ENCODE data around the gene FAM114A1. TPM values are rescaled to one million over a fixed set of nuclear protein-coding genes. Genes with fewer than 3 reads are reported as not detected.

FAM114A1 gene
- total RNA-seq, 4 donors from 2014 or later, result 87.4 to 164 (median 109) TPM

GRCh38 chr4:38983787-38984598 is 116.4 kb downstream of the FAM114A1 start:
- TF ChIP-seq CTCF (IDR thresholded peaks at IDR 0.05; ENCODE audit: low read depth), result no peak

- TF ChIP-seq CTCF (IDR thresholded peaks at IDR 0.05; ENCODE audit: low read depth), result no peak
Measured at GRCh38 chr4:38985410-38986100, 117.9 kb downstream of the FAM114A1 start.

- no peak for TF ChIP-seq CTCF (IDR thresholded peaks at IDR 0.05; ENCODE audit: low read depth)
Measured at GRCh38 chr4:38987491-38987890, 119.9 kb downstream of the FAM114A1 start.

GRCh38 chr4:38989487-38989886 is 121.9 kb downstream of the FAM114A1 start:
- TF ChIP-seq CTCF (IDR thresholded peaks at IDR 0.05; ENCODE audit: low read depth), result no peak

GRCh38 chr4:38990241-38990640 is 122.6 kb downstream of the FAM114A1 start:
- no peak for TF ChIP-seq CTCF (IDR thresholded peaks at IDR 0.05; ENCODE audit: low read depth)

- TF ChIP-seq CTCF (IDR thresholded peaks at IDR 0.05; ENCODE audit: low read depth), result no peak
Measured at GRCh38 chr4:38993683-38994082, 126.1 kb downstream of the FAM114A1 start.

GRCh38 chr4:38994135-38994534 is 126.5 kb downstream of the FAM114A1 start:
- TF ChIP-seq CTCF (IDR thresholded peaks at IDR 0.05; ENCODE audit: low read depth), result no peak

Measured in subcutaneous adipose tissue (tissue), 4 donors.